Renal cortex interstitium (tissue), 11 donors: Measurements from ENCODE around the gene UGT2B17. TPM values are rescaled to one million over a fixed set of nuclear protein-coding genes. Genes with fewer than 3 reads are reported as not detected.

Source experiments
- DNase-seq, 11 donors: peaks; one replicate each; pipeline ENCODE4 v3.0.0-alpha.2; 2013; ENCODE audit warnings: low read depth in 9 of 11, low spot score in 4 of 11; ENCODE audit errors: extremely low read depth in 1 of 11
- polyA plus RNA-seq, 3 donors: library from polyadenylated mRNA; unstranded; fragments of 120-200 nt; gene quantifications; one replicate each; pipeline ENCODE4 v1.2.1, GENCODE V29; 2013; ENCODE audit not compliant: insufficient read length in 3 of 3

The UGT2B17 gene
- polyA plus RNA-seq, 3 donors = not detected

DNA sequence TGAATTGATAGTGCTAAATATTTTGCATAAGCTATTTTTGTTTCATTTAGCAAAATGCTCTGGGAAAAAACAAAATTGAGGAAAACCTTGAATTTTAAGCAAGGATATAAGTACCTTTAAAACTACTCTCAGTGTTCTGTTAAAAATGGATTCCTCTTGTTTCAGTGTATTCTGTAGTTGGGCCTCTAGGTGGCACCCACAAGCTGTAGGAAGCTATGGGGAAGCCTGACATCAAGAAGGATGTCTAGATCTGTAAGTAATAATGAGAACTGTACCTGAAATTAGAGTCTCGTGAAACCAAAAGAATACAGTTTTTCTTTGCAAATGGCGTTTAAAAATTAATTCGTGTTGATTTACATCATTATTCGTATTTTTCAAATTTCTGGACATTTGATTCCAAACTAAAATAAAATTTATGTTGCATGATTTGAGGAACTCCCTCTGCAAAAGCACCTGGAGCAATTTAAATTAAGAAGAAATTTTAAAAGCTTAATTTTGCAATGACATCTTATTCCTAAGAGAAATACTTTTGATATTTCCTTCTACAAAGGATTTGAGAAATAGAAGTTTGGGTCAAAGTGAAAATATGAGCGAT, 77.6 kb downstream of the UGT2B17 start:
- peak; percentile 22 to 67 (median 53) for DNase-seq

- no peak for DNase-seq
These were observed 81.4 kb downstream of the UGT2B17 start for GRCh38 chr4:68494688-68495087.

GRCh38 chr4:68490826-68491457, 85.2 kb downstream of the UGT2B17 start:
- peak in 1 of 11 donors; percentile 1 for DNase-seq

DNA sequence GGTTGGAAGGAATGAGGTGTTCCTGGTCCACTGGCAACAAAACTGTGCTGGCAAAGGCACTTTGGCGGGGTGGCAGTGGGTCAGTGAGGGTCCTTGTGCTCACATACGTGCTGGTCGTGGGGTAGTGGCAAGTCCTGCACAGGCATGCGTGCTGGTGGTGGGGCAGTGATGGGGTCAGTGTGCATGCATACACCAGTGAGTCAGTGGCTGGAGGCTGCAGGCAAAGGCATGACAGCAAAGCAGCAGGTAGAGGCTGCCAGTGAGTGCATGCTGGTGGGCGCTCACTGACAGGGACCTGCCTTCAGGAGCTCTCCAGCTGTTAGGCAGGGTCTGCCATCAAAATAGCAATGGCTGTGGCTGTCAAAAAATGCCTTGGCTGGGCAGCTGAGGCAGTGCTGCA, 86.8 kb downstream of the UGT2B17 start:
- DNase-seq = no peak

Other genes starting within 250 kb of the UGT2B17 start
- 100 to 1,000 TPM; 167 to 215 (median 196) TPM for gene YTHDC1, start 226.2 kb downstream of the UGT2B17 start, polyA plus RNA-seq
- gene TMPRSS11E, start 128.9 kb downstream of the UGT2B17 start, polyA plus RNA-seq = under 1 TPM in 1 of 3 donors, not detected in 2; 0.18 TPM
- under 1 TPM in 1 of 3 donors, not detected in 2; 0.04 TPM for gene UGT2B15, start 94.3 kb upstream of the UGT2B17 start, polyA plus RNA-seq
- not detected for gene UGT2B10, start 239.7 kb upstream of the UGT2B17 start, polyA plus RNA-seq